ENCODE results near the gene S100A14.
A peak's percentile ranks its signal among the peaks of the same experiment; 100 is the strongest.

The S100A14 gene

GRCh38 chr1:153659656-153660055 is 43.5 kb upstream of the S100A14 start:
- TF ChIP-seq CTCF (IDR thresholded peaks at IDR 0.05; ENCODE audit: low read depth, low read length) = no peak
- no peak for TF ChIP-seq EZH2phosphoT487 (IDR thresholded peaks at IDR 0.05; ENCODE audit: low read depth)
- H3K9me3 ChIP-seq (ENCODE audit: insufficient read depth, low read length) = no peaks in the 10 kb centered on the region
- H3K27me3 ChIP-seq (ENCODE audit: low read depth, low read length) = no peaks in the 10 kb centered on the region
- H4K20me1 ChIP-seq (ENCODE audit: insufficient read depth, low read length) = no peaks in the 10 kb centered on the region
- peaks cover 13% of the 10 kb centered on the region for H3K4me1 ChIP-seq (ENCODE audit: low read length)
- no peak overlapping the region for H3K27ac ChIP-seq (ENCODE audit: low read length)
- peak overlapping the region; percentile 76 for H3K4me2 ChIP-seq (ENCODE audit: low read length)
- peak overlapping the region; percentile 80 for H3K9ac ChIP-seq (ENCODE audit: low read length)
- peaks cover 39% of the 10 kb centered on the region for H3K36me3 ChIP-seq (replicated peaks; ENCODE audit: low read depth, low read length)
- H3K79me2 ChIP-seq (ENCODE audit: low read length) = peaks cover 16% of the 10 kb centered on the region
- H3K4me3 ChIP-seq (ENCODE audit: low read length) = peak overlapping the region; percentile 83
- no peak overlapping the region for H2AFZ ChIP-seq (ENCODE audit: low read depth, low read length)

- H4K20me1 ChIP-seq (ENCODE audit: insufficient read depth, low read length) = no peaks in the 10 kb centered on the region
- H3K4me3 ChIP-seq (ENCODE audit: low read length) = peak overlapping the region; percentile 83
- H3K27ac ChIP-seq (ENCODE audit: low read length) = peak overlapping the region; percentile 75
- H3K9ac ChIP-seq (ENCODE audit: low read length) = peak overlapping the region; percentile 80
- no peak overlapping the region for H2AFZ ChIP-seq (ENCODE audit: low read depth, low read length)
- H3K36me3 ChIP-seq (replicated peaks; ENCODE audit: low read depth, low read length) = peaks cover 34% of the 10 kb centered on the region
- H3K27me3 ChIP-seq (ENCODE audit: low read depth, low read length) = no peaks in the 10 kb centered on the region
- H3K9me3 ChIP-seq (ENCODE audit: insufficient read depth, low read length) = no peaks in the 10 kb centered on the region
- peaks cover 16% of the 10 kb centered on the region for H3K79me2 ChIP-seq (ENCODE audit: low read length)
- no peak for TF ChIP-seq EZH2phosphoT487 (IDR thresholded peaks at IDR 0.05; ENCODE audit: low read depth)
- TF ChIP-seq CTCF (IDR thresholded peaks at IDR 0.05; ENCODE audit: low read depth, low read length) = no peak
- peaks cover 13% of the 10 kb centered on the region for H3K4me1 ChIP-seq (ENCODE audit: low read length)
- peak overlapping the region; percentile 76 for H3K4me2 ChIP-seq (ENCODE audit: low read length)
These were observed 43.0 kb upstream of the S100A14 start for GRCh38 chr1:153659175-153659534.

- Histone ChIP-seq H4K20me1 (ENCODE audit: insufficient read depth, low read length) (no peaks in the 10 kb centered on the region), H3K36me3 (replicated peaks; ENCODE audit: low read depth, low read length) (peaks cover 28% of the 10 kb centered on the region), H3K4me1 (ENCODE audit: low read length) (peaks cover 13% of the 10 kb centered on the region), H2AFZ (ENCODE audit: low read depth, low read length) (peak within 1 kb of the TSS; percentile 84), H3K9ac (ENCODE audit: low read length) (peak within 1 kb of the TSS; percentile 80), H3K9me3 (ENCODE audit: insufficient read depth, low read length) (no peaks in the 10 kb centered on the region), H3K27me3 (ENCODE audit: low read depth, low read length) (no peaks in the 10 kb centered on the region), H3K4me2 (ENCODE audit: low read length) (peak within 1 kb of the TSS; percentile 76), H3K79me2 (ENCODE audit: low read length) (peaks cover 16% of the 10 kb centered on the region), H3K4me3 (ENCODE audit: low read length) (peak within 1 kb of the TSS; percentile 83), H3K27ac (ENCODE audit: low read length) (peak within 1 kb of the TSS; percentile 75)
- TF ChIP-seq CTCF (IDR thresholded peaks at IDR 0.05; ENCODE audit: low read depth, low read length) (no peak), EZH2phosphoT487 (IDR thresholded peaks at IDR 0.05; ENCODE audit: low read depth) (no peak)
These were observed 42.5 kb upstream of the S100A14 start, which contains the start of gene SNAPIN for GRCh38 chr1:153658400-153659174. Gene SNAPIN, plus strand, starts transcription at chr1:153658703. Its CDS starts 41 bp downstream, at chr1:153658744.

- Histone ChIP-seq H3K4me2 (ENCODE audit: low read length) (no peak overlapping the region), H3K4me1 (ENCODE audit: low read length) (peaks cover 18% of the 10 kb centered on the region), H3K4me3 (ENCODE audit: low read length) (no peak overlapping the region), H2AFZ (ENCODE audit: low read depth, low read length) (no peak overlapping the region), H4K20me1 (ENCODE audit: insufficient read depth, low read length) (no peaks in the 10 kb centered on the region), H3K79me2 (ENCODE audit: low read length) (peaks cover 16% of the 10 kb centered on the region), H3K27me3 (ENCODE audit: low read depth, low read length) (no peaks in the 10 kb centered on the region), H3K36me3 (replicated peaks; ENCODE audit: low read depth, low read length) (no peaks in the 10 kb centered on the region), H3K9me3 (ENCODE audit: insufficient read depth, low read length) (no peaks in the 10 kb centered on the region), H3K27ac (ENCODE audit: low read length) (no peak overlapping the region), H3K9ac (ENCODE audit: low read length) (no peak overlapping the region)
- TF ChIP-seq CTCF (IDR thresholded peaks at IDR 0.05; ENCODE audit: low read depth, low read length) = no peak
- no peak for TF ChIP-seq EZH2phosphoT487 (IDR thresholded peaks at IDR 0.05; ENCODE audit: low read depth)
These were observed 39.2 kb upstream of the S100A14 start for GRCh38 chr1:153655333-153655732.
